ENCODE results near the gene CLCA4. TPM values are rescaled to one million over a fixed set of nuclear protein-coding genes. Genes with fewer than 3 reads are reported as not detected.
"Not testable (repeated sequence)": the region's sequence is repeated elsewhere in the genome, so short reads cannot be mapped to it uniquely, and the experiment has no call there.

CLCA4 gene
- 1,000 to 10,000 TPM; 1,343 to 2,522 (median 1,448) TPM for total RNA-seq
- long read RNA-seq, donor 1, transcript CLCA4-201 (14 exons, 3,211 nt): major isoform, 2,983 of 3,274 reads
- long read RNA-seq, donor 1, partial matches to known transcripts: 229 of 3,274 reads
- long read RNA-seq, donor 1, other reads (novel, unspliced or antisense): 62 of 3,274 reads
- long read RNA-seq, donor 2, transcript CLCA4-201 (14 exons, 3,211 nt): major isoform, 728 of 1,199 reads
- long read RNA-seq, donor 2, partial matches to known transcripts: 417 of 1,199 reads
- long read RNA-seq, donor 2, other reads (novel, unspliced or antisense): 54 of 1,199 reads

- no peaks in the 10 kb centered on the region for H3K36me3 ChIP-seq (ENCODE audit: low read depth)
- H3K4me1 ChIP-seq (ENCODE audit: low read depth): peaks cover 4% of the 10 kb centered on the region
- no peak for DNase-seq
- H3K9me3 ChIP-seq: no peaks in the 10 kb centered on the region
- TF ChIP-seq CTCF (IDR thresholded peaks at IDR 0.05): no peak
- H3K4me3 ChIP-seq: no peak within 1 kb of the TSS
- ATAC-seq: peak; percentile 58
- intact Hi-C loops (cut with DNase I, micrococcal nuclease): no loop called here
Measured at GRCh38 chr1:86546787-86547221, at the start of gene CLCA4. Gene CLCA4 (plus strand): TSS chr1:86547078. CDS start chr1:86547120, 42 bp downstream.

GRCh38 chr1:86498281-86498680 is 48.6 kb upstream of the CLCA4 start:
- no peak for ATAC-seq
- H3K4me3 ChIP-seq: no peak overlapping the region
- intact Hi-C loops (cut with DNase I, micrococcal nuclease): loop anchor here in 1 of 2 donors (5.0 kb wide), 1 partner anchor 116 kb away; no protein-coding TSS in a partner anchor

GRCh38 chr1:86499987-86500593 is 46.8 kb upstream of the CLCA4 start:
- peak; percentile 59 for TF ChIP-seq CTCF (IDR thresholded peaks at IDR 0.05)
- Histone ChIP-seq H3K4me3 (no peak overlapping the region), H3K4me1 (ENCODE audit: low read depth) (peaks cover 10% of the 10 kb centered on the region)

More at GRCh38 chr1:86498281-86498680, 48.6 kb upstream of the CLCA4 start:
- Histone ChIP-seq H3K36me3 (ENCODE audit: low read depth) (no peaks in the 10 kb centered on the region), H3K4me1 (ENCODE audit: low read depth) (peaks cover 10% of the 10 kb centered on the region), H3K9me3 (no peaks in the 10 kb centered on the region)
- DNase-seq: no peak
- no peak for TF ChIP-seq CTCF (IDR thresholded peaks at IDR 0.05)

GRCh38 chr1:86500714-86501113 is 46.2 kb upstream of the CLCA4 start:
- H3K4me1 ChIP-seq (ENCODE audit: low read depth): peaks cover 10% of the 10 kb centered on the region
- TF ChIP-seq CTCF (IDR thresholded peaks at IDR 0.05): no peak
- no peak overlapping the region for H3K4me3 ChIP-seq
- H3K9me3 ChIP-seq: no peaks in the 10 kb centered on the region
- DNase-seq: no peak
- intact Hi-C loops (cut with DNase I, micrococcal nuclease): loop anchor here (10.0 kb wide), 2 partner anchors 116 to 194 kb away; no protein-coding TSS in a partner anchor
- H3K36me3 ChIP-seq (ENCODE audit: low read depth): no peaks in the 10 kb centered on the region
- ATAC-seq: no peak

More at GRCh38 chr1:86499987-86500593, 46.8 kb upstream of the CLCA4 start:
- Histone ChIP-seq H3K9me3 (no peaks in the 10 kb centered on the region), H3K36me3 (ENCODE audit: low read depth) (no peaks in the 10 kb centered on the region)
- intact Hi-C loops (cut with DNase I, micrococcal nuclease): loop anchor here (5.0 to 10.0 kb wide), 3 partner anchors 115 to 195 kb away; no protein-coding TSS in a partner anchor
- ATAC-seq: peak; percentile 59
- DNase-seq: no peak

- peak in 2 of 3 donors; percentile 47 to 56 for DNase-seq
Measured at GRCh38 chr1:86502125-86502646, 44.7 kb upstream of the CLCA4 start.

More at GRCh38 chr1:86502125-86502646, 44.7 kb upstream of the CLCA4 start:
- peak; percentile 36 for TF ChIP-seq CTCF (IDR thresholded peaks at IDR 0.05)
- intact Hi-C loops (cut with DNase I, micrococcal nuclease): loop anchor here (10.0 kb wide), 2 partner anchors 117 to 193 kb away; no protein-coding TSS in a partner anchor
- peak; percentile 81 for ATAC-seq
- not testable (repeated sequence) for H3K9me3 ChIP-seq; H3K4me3 ChIP-seq; H3K36me3 ChIP-seq (ENCODE audit: low read depth); H3K4me1 ChIP-seq (ENCODE audit: low read depth)
